RWPE2 (cell line): Measurements from ENCODE around the gene MUC22.
"Not testable (repeated sequence)": the region's sequence is repeated elsewhere in the genome, so short reads cannot be mapped to it uniquely, and the experiment has no call there.

ENCODE experiments used
- ATAC-seq: fragments of 200-7000 bp; cut with Tn5 transposase; 3 replicates; pipeline ENCODE4 v1.9.1; 2021; ENCODE audit warnings: low read depth
- DNase-seq: peaks from one replicate; pipeline ENCODE4 v3.0.0-alpha.2; 2020; ENCODE audit warnings: low spot score
- H3K27ac ChIP-seq: fragments of 450-650 bp; 2 replicates; pipeline ENCODE4 v1.5.1; 2017; ENCODE audit warnings: mild to moderate bottlenecking; ENCODE audit not compliant: poor library complexity, severe bottlenecking
- H3K27me3 ChIP-seq: fragments of 250-450 bp; sonication (Bioruptor Pico); 2 replicates; pipeline ENCODE4 v1.5.1; 2021; ENCODE audit warnings: mild to moderate bottlenecking, moderate library complexity; ENCODE audit not compliant: insufficient read depth, poor library complexity, severe bottlenecking
- H3K36me3 ChIP-seq: fragments of 250-450 bp; sonication (Bioruptor Pico); 2 replicates; pipeline ENCODE4 v1.5.1; 2020; ENCODE audit warnings: low read depth, mild to moderate bottlenecking, moderate library complexity
- H3K4me1 ChIP-seq: fragments of 250-450 bp; sonication (Bioruptor Pico); 2 replicates; pipeline ENCODE4 v1.5.1; 2021; ENCODE audit warnings: mild to moderate bottlenecking, moderate library complexity; ENCODE audit not compliant: insufficient read depth, poor library complexity, severe bottlenecking
- H3K4me3 ChIP-seq: fragments of 250-450 bp; sonication (Bioruptor Pico); 2 replicates; pipeline ENCODE4 v1.5.1; 2021; ENCODE audit warnings: mild to moderate bottlenecking, moderate library complexity; ENCODE audit not compliant: severe bottlenecking
- H3K9me3 ChIP-seq: fragments of 250-450 bp; sonication (Bioruptor Pico); 2 replicates; pipeline ENCODE4 v1.5.1; 2021; ENCODE audit warnings: mild to moderate bottlenecking, moderate library complexity; ENCODE audit not compliant: severe bottlenecking
- CTCF ChIP-seq: fragments of 450-650 bp; IDR thresholded peaks from one replicate; pipeline ENCODE4 v1.5.1; 2017; ENCODE audit warnings: mild to moderate bottlenecking, moderate library complexity; ENCODE audit not compliant: poor library complexity, severe bottlenecking

Gene MUC22

GRCh38 chr6:30965140-30965601 is 45.1 kb upstream of the MUC22 start:
- Histone ChIP-seq H3K27me3 (no peaks in the 10 kb centered on the region), H3K4me1 (peaks cover 5% of the 10 kb centered on the region), H3K9me3 (no peaks in the 10 kb centered on the region), H3K4me3 (no peak overlapping the region), H3K36me3 (no peaks in the 10 kb centered on the region), H3K27ac (no peak overlapping the region)
- ATAC-seq (no peak), DNase-seq (no peak)
- TF ChIP-seq CTCF = no peak

GRCh38 chr6:30966154-30966553 is 44.1 kb upstream of the MUC22 start:
- ATAC-seq = no peak
- no peaks in the 10 kb centered on the region for H3K36me3 ChIP-seq
- no peaks in the 10 kb centered on the region for H3K27me3 ChIP-seq
- H3K27ac ChIP-seq = no peak overlapping the region
- H3K9me3 ChIP-seq = no peaks in the 10 kb centered on the region
- H3K4me3 ChIP-seq = no peak overlapping the region
- no peak for TF ChIP-seq CTCF
- DNase-seq = no peak
- peaks cover 7% of the 10 kb centered on the region for H3K4me1 ChIP-seq

- not testable (repeated sequence) for H3K27me3 ChIP-seq, H3K4me1 ChIP-seq, ATAC-seq, H3K36me3 ChIP-seq, H3K27ac ChIP-seq, H3K9me3 ChIP-seq, DNase-seq, H3K4me3 ChIP-seq
Measured at GRCh38 chr6:30969171-30969570, 41.1 kb upstream of the MUC22 start.

- H3K4me1 ChIP-seq = peaks cover 12% of the 10 kb centered on the region
- no peak overlapping the region for H3K4me3 ChIP-seq
- no peak overlapping the region for H3K27ac ChIP-seq
- no peaks in the 10 kb centered on the region for H3K9me3 ChIP-seq
- no peaks in the 10 kb centered on the region for H3K27me3 ChIP-seq
- ATAC-seq (no peak), DNase-seq (no peak)
- H3K36me3 ChIP-seq = no peaks in the 10 kb centered on the region
- no peak for TF ChIP-seq CTCF
Measured at GRCh38 chr6:30970946-30971345, 39.3 kb upstream of the MUC22 start.

GRCh38 chr6:30972816-30973215 is 37.5 kb upstream of the MUC22 start:
- Histone ChIP-seq H3K27me3 (no peaks in the 10 kb centered on the region), H3K36me3 (no peaks in the 10 kb centered on the region), H3K9me3 (no peaks in the 10 kb centered on the region), H3K4me3 (no peak overlapping the region), H3K4me1 (peaks cover 12% of the 10 kb centered on the region), H3K27ac (no peak overlapping the region)
- no peak for ATAC-seq
- no peak for TF ChIP-seq CTCF
- no peak for DNase-seq
